Effector memory CD4-positive, alpha-beta T cell (primary cell): ENCODE data around the gene TNNI3K.
A peak's percentile ranks its signal among the peaks of the same experiment; 100 is the strongest.

Source experiments
- DNase-seq, 3 donors: peaks; one replicate each; pipeline ENCODE4 v3.0.0-alpha.2; 2020
- H3K27ac ChIP-seq: 2 replicates; pipeline ENCODE4 v1.7.0; 2013; ENCODE audit warnings: mild to moderate bottlenecking, low read length, moderate library complexity; ENCODE audit not compliant: insufficient read depth, poor library complexity, severe bottlenecking
- H3K27me3 ChIP-seq: replicated peaks from 2 replicates; pipeline ENCODE4 v1.7.0; 2013; ENCODE audit warnings: mild to moderate bottlenecking, low read length; ENCODE audit not compliant: insufficient read depth, control insufficient read depth, poor library complexity, severe bottlenecking
- H3K36me3 ChIP-seq: 2 replicates; pipeline ENCODE4 v1.7.0; 2013; ENCODE audit warnings: mild to moderate bottlenecking, low read length, moderate library complexity; ENCODE audit not compliant: control insufficient read depth, insufficient read depth
- H3K4me1 ChIP-seq: 2 replicates; pipeline ENCODE4 v1.7.0; 2013; ENCODE audit warnings: low read length, mild to moderate bottlenecking; ENCODE audit not compliant: control insufficient read depth, insufficient read depth, poor library complexity, severe bottlenecking
- H3K4me3 ChIP-seq: 2 replicates; pipeline ENCODE4 v1.7.0; 2013; ENCODE audit warnings: low read length, low read depth, mild to moderate bottlenecking; ENCODE audit not compliant: insufficient read depth, poor library complexity, severe bottlenecking
- H3K9me3 ChIP-seq: 2 replicates; pipeline ENCODE4 v1.7.0; 2013; ENCODE audit warnings: mild to moderate bottlenecking, low read length, moderate library complexity; ENCODE audit not compliant: control insufficient read depth
- total RNA-seq, 3 donors: gene quantifications; one replicate each; lab custom pipeline; 2026; lab: John Stamatoyannopoulos, UW

TNNI3K gene
- 0 reads per million in 3 donors for total RNA-seq

GRCh38 chr1:74235153-74235552 lies at the start of gene TNNI3K:
Gene TNNI3K, plus strand, starts transcription at chr1:74235387. Its CDS starts 65 bp downstream, at chr1:74235452.
- no peak within 1 kb of the TSS for H3K4me3 ChIP-seq
- no peak within 1 kb of the TSS for H3K27ac ChIP-seq
- no peaks in the 10 kb centered on the region for H3K4me1 ChIP-seq
- DNase-seq = no peak
- H3K36me3 ChIP-seq = no peaks in the 10 kb centered on the region
- no peaks in the 10 kb centered on the region for H3K9me3 ChIP-seq
- no peaks in the 10 kb centered on the region for H3K27me3 ChIP-seq

- no peak for DNase-seq
- H3K4me1 ChIP-seq = peaks cover 3% of the 10 kb centered on the region
Measured at GRCh38 chr1:74193908-74194307, 41.3 kb upstream of the TNNI3K start.

GRCh38 chr1:74195339-74195738 lies 39.8 kb upstream of the TNNI3K start:
- Histone ChIP-seq H3K27ac (no peak overlapping the region), H3K36me3 (no peaks in the 10 kb centered on the region), H3K4me3 (no peak overlapping the region), H3K4me1 (peaks cover 3% of the 10 kb centered on the region), H3K9me3 (no peaks in the 10 kb centered on the region), H3K27me3 (no peaks in the 10 kb centered on the region)
- no peak for DNase-seq

More at GRCh38 chr1:74193908-74194307, 41.3 kb upstream of the TNNI3K start:
- H3K27me3 ChIP-seq = no peaks in the 10 kb centered on the region
- no peak overlapping the region for H3K27ac ChIP-seq
- H3K9me3 ChIP-seq = no peaks in the 10 kb centered on the region
- no peaks in the 10 kb centered on the region for H3K36me3 ChIP-seq
- H3K4me3 ChIP-seq = no peak overlapping the region

- peak overlapping the region; percentile 62 for H3K4me3 ChIP-seq
- DNase-seq = no peak
Measured at GRCh38 chr1:74197255-74197654, 37.9 kb upstream of the TNNI3K start.

GRCh38 chr1:74197657-74198552 lies 37.3 kb upstream of the TNNI3K start, which contains the start of the genes FPGT and LRRIQ3:
Gene FPGT, plus strand, starts transcription at chr1:74198242. Its CDS starts 37 bp downstream, at chr1:74198279.
Gene LRRIQ3, minus strand, starts transcription at chr1:74198176. Its CDS starts 14,492 bp downstream, at chr1:74183684.
- Histone ChIP-seq H3K9me3 (no peaks in the 10 kb centered on the region), H3K27ac (peak within 1 kb of the TSS; percentile 69), H3K4me3 (peak within 1 kb of the TSS; percentile 62), H3K4me1 (peaks cover 3% of the 10 kb centered on the region), H3K27me3 (no peaks in the 10 kb centered on the region), H3K36me3 (no peaks in the 10 kb centered on the region)
- DNase-seq = peak; percentile 91 to 94 (median 93)

More at GRCh38 chr1:74197255-74197654, 37.9 kb upstream of the TNNI3K start:
- Histone ChIP-seq H3K4me1 (peaks cover 3% of the 10 kb centered on the region), H3K36me3 (no peaks in the 10 kb centered on the region), H3K9me3 (no peaks in the 10 kb centered on the region), H3K27me3 (no peaks in the 10 kb centered on the region), H3K27ac (peak overlapping the region; percentile 69)

- DNase-seq = no peak
- Histone ChIP-seq H3K9me3 (no peaks in the 10 kb centered on the region), H3K4me1 (peaks cover 3% of the 10 kb centered on the region), H3K27ac (no peak overlapping the region), H3K27me3 (no peaks in the 10 kb centered on the region), H3K4me3 (no peak overlapping the region), H3K36me3 (no peaks in the 10 kb centered on the region)
Measured at GRCh38 chr1:74199504-74199903, 35.7 kb upstream of the TNNI3K start.

- H3K9me3 ChIP-seq = no peaks in the 10 kb centered on the region
- H3K36me3 ChIP-seq = no peaks in the 10 kb centered on the region
- H3K4me3 ChIP-seq = no peak overlapping the region
- no peak for DNase-seq
- H3K27me3 ChIP-seq = no peaks in the 10 kb centered on the region
- no peak overlapping the region for H3K27ac ChIP-seq
- no peaks in the 10 kb centered on the region for H3K4me1 ChIP-seq
Measured at GRCh38 chr1:74205266-74205665, 29.9 kb upstream of the TNNI3K start.

- DNase-seq = no peak
- no peaks in the 10 kb centered on the region for H3K27me3 ChIP-seq
- no peak overlapping the region for H3K4me3 ChIP-seq
- no peaks in the 10 kb centered on the region for H3K36me3 ChIP-seq
- H3K27ac ChIP-seq = no peak overlapping the region
- no peaks in the 10 kb centered on the region for H3K9me3 ChIP-seq
- no peaks in the 10 kb centered on the region for H3K4me1 ChIP-seq
Measured at GRCh38 chr1:74215229-74215628, 20.0 kb upstream of the TNNI3K start.

GRCh38 chr1:74222701-74223100 lies 12.5 kb upstream of the TNNI3K start:
- Histone ChIP-seq H3K36me3 (no peaks in the 10 kb centered on the region), H3K27me3 (no peaks in the 10 kb centered on the region), H3K9me3 (no peaks in the 10 kb centered on the region), H3K27ac (no peak overlapping the region), H3K4me1 (no peaks in the 10 kb centered on the region), H3K4me3 (no peak overlapping the region)
- no peak for DNase-seq

- Histone ChIP-seq H3K9me3 (no peaks in the 10 kb centered on the region), H3K4me3 (no peak overlapping the region), H3K27ac (no peak overlapping the region), H3K36me3 (no peaks in the 10 kb centered on the region), H3K4me1 (no peaks in the 10 kb centered on the region), H3K27me3 (no peaks in the 10 kb centered on the region)
- DNase-seq = no peak
Measured at GRCh38 chr1:74223453-74223852, 11.7 kb upstream of the TNNI3K start.
